ENCODE data around the gene IL2RA. TPM values are rescaled to one million over a fixed set of nuclear protein-coding genes. Genes with fewer than 3 reads are reported as not detected.

Gene IL2RA
- polyA plus RNA-seq, 1 donor from 2014 or later, result not detected

DNA sequence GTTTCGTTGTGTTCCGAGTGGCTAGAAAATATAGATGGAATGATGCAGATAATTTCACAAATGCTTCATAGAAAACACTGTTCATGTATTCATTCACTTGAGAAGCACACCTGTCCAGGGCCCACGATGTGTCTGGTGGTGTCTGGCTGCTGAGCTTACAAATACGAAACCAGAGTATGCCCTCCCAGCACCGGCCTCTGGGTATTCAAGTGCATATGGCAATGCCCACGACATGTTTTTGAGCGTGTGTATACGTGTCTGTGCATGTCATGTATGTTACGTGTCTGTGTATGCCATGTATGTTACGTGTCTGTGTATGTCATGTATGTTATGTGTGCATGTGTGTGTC lies 37.9 kb downstream of the IL2RA start:
- Histone ChIP-seq H3K9me2 (ENCODE audit: insufficient read depth, low read length) (no peaks in the 10 kb centered on the region), H3K4me3 (ENCODE audit: low read length) (no peak overlapping the region), H3F3A (ENCODE audit: insufficient read depth, low read length, poor library complexity, severe bottlenecking) (no peaks in the 10 kb centered on the region), H2AFZ (ENCODE audit: low read depth, low read length) (no peak overlapping the region), H3K36me3 (ENCODE audit: insufficient read depth, low read length) (no peaks in the 10 kb centered on the region), H3K9ac (ENCODE audit: low read length) (no peak overlapping the region), H3K79me2 (replicated peaks; ENCODE audit: insufficient read depth, low read length) (no peaks in the 10 kb centered on the region), H3K27me3 (ENCODE audit: insufficient read depth, low read depth, low read length) (no peaks in the 10 kb centered on the region), H3K4me2 (ENCODE audit: low read length) (no peak overlapping the region), H3K9me3 (ENCODE audit: low read length) (no peaks in the 10 kb centered on the region), H3K27ac (ENCODE audit: low read length) (no peak overlapping the region), H4K20me1 (ENCODE audit: insufficient read depth) (no peaks in the 10 kb centered on the region)
- TF ChIP-seq TAF1 (IDR thresholded peaks at IDR 0.05; ENCODE audit: low read depth) (no peak), EP300 (conservative IDR thresholded peaks at IDR 0.05; ENCODE audit: poor library complexity, severe bottlenecking) (no peak), EZH2 (IDR thresholded peaks at IDR 0.05; ENCODE audit: borderline replicate concordance, insufficient read depth, low read length, poor library complexity, severe bottlenecking) (no peak), REST (IDR thresholded peaks at IDR 0.05; ENCODE audit: borderline replicate concordance) (no peak), RAD21 (conservative IDR thresholded peaks at IDR 0.05) (no peak), POLR2AphosphoS5 (IDR thresholded peaks at IDR 0.05) (no peak), SMC3 (conservative IDR thresholded peaks at IDR 0.05; ENCODE audit: poor library complexity) (no peak), MXI1 (conservative IDR thresholded peaks at IDR 0.05; ENCODE audit: poor library complexity, severe bottlenecking) (no peak)
- TF ChIP-seq, protein P1, sequence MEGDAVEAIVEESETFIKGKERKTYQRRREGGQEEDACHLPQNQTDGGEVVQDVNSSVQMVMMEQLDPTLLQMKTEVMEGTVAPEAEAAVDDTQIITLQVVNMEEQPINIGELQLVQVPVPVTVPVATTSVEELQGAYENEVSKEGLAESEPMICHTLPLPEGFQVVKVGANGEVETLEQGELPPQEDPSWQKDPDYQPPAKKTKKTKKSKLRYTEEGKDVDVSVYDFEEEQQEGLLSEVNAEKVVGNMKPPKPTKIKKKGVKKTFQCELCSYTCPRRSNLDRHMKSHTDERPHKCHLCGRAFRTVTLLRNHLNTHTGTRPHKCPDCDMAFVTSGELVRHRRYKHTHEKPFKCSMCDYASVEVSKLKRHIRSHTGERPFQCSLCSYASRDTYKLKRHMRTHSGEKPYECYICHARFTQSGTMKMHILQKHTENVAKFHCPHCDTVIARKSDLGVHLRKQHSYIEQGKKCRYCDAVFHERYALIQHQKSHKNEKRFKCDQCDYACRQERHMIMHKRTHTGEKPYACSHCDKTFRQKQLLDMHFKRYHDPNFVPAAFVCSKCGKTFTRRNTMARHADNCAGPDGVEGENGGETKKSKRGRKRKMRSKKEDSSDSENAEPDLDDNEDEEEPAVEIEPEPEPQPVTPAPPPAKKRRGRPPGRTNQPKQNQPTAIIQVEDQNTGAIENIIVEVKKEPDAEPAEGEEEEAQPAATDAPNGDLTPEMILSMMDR (IDR thresholded peaks at IDR 0.05; ENCODE audit: poor library complexity, severe bottlenecking), result no peak

DNA sequence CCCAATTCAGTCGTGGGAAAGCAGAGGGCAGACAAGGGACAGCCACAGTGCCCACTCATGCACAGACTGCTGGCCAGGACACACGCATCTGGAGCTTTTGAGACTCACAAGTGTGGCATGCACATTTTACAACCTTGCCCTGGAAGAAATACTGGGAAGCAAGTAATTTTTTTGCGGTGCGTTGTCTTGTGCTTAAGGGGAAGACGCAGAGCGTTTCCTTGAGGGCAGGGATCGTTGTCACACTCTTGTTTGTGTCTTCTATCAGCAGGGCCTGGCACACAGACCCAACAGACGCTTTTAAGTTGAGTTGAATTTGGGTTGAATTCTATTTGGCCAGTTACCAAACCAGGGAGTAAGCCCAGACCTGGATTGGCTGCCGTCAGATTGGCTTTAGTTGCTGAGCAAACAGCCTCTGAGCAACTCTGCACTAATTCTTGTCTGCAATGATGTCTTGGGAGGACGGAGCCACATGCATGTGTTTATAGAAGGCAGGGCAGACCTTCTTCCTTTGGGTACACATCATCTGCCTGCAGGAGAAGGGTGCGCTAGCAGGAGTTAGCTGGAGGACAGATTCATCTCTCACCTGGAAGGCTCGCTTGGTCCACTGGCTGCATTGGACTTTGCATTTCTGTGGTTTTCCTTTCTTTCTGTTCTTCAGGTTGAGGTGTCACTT lies 38.4 kb downstream of the IL2RA start:
- no peaks in the 10 kb centered on the region for H3K79me2 ChIP-seq (replicated peaks; ENCODE audit: insufficient read depth, low read length)
- no peak overlapping the region for H3K4me2 ChIP-seq (ENCODE audit: low read length)
- H3K9me3 ChIP-seq (ENCODE audit: low read length), result no peaks in the 10 kb centered on the region
- no peaks in the 10 kb centered on the region for H4K20me1 ChIP-seq (ENCODE audit: insufficient read depth)
- H3K36me3 ChIP-seq (ENCODE audit: insufficient read depth, low read length), result no peaks in the 10 kb centered on the region
- H3K9ac ChIP-seq (ENCODE audit: low read length), result no peak overlapping the region
- no peak overlapping the region for H3K27ac ChIP-seq (ENCODE audit: low read length)
- no peak overlapping the region for H2AFZ ChIP-seq (ENCODE audit: low read depth, low read length)
- H3K4me3 ChIP-seq (ENCODE audit: low read length), result no peak overlapping the region
- no peaks in the 10 kb centered on the region for H3K9me2 ChIP-seq (ENCODE audit: insufficient read depth, low read length)
- TF ChIP-seq RAD21 (conservative IDR thresholded peaks at IDR 0.05), result no peak
- no peak for TF ChIP-seq TAF1 (IDR thresholded peaks at IDR 0.05; ENCODE audit: low read depth)
- no peak for TF ChIP-seq POLR2AphosphoS5 (IDR thresholded peaks at IDR 0.05)
- TF ChIP-seq EP300 (conservative IDR thresholded peaks at IDR 0.05; ENCODE audit: poor library complexity, severe bottlenecking), result no peak
- TF ChIP-seq, protein P1 (IDR thresholded peaks at IDR 0.05; ENCODE audit: poor library complexity, severe bottlenecking), result no peak
- TF ChIP-seq MXI1 (conservative IDR thresholded peaks at IDR 0.05; ENCODE audit: poor library complexity, severe bottlenecking), result no peak
- TF ChIP-seq SMC3 (conservative IDR thresholded peaks at IDR 0.05; ENCODE audit: poor library complexity), result no peak
- TF ChIP-seq EZH2 (IDR thresholded peaks at IDR 0.05; ENCODE audit: borderline replicate concordance, insufficient read depth, low read length, poor library complexity, severe bottlenecking), result no peak
- TF ChIP-seq REST (IDR thresholded peaks at IDR 0.05; ENCODE audit: borderline replicate concordance), result no peak
- H3K27me3 ChIP-seq (ENCODE audit: insufficient read depth, low read depth, low read length), result no peaks in the 10 kb centered on the region
- H3F3A ChIP-seq (ENCODE audit: insufficient read depth, low read length, poor library complexity, severe bottlenecking), result no peaks in the 10 kb centered on the region

Data from neural cell (in vitro differentiated cells).